Stomach (tissue), 9 donors: ENCODE data around the gene RSPRY1. TPM values are rescaled to one million over a fixed set of nuclear protein-coding genes. Genes with fewer than 3 reads are reported as not detected.

ENCODE experiments used
- DNase-seq, 2 donors: peaks; one replicate each; pipeline versions ENCODE4 v3.0.0 to v3.0.0-alpha.2; 2013 to 2019
- H3K27ac ChIP-seq, 5 donors: fragments of 200-600 bp in 4 of 5; sonication (generic) in 4 of 5; one replicate each; pipeline ENCODE4 v1.5.1; 2013 to 2019; ENCODE audit warnings: mild to moderate bottlenecking in 1 of 5, moderate library complexity in 1 of 5
- H3K27me3 ChIP-seq, 3 donors: fragments of 200-600 bp; sonication (generic); one replicate each; pipeline ENCODE4 v1.5.1; 2017 to 2019; ENCODE audit warnings: mixed run types in 1 of 3
- H3K36me3 ChIP-seq, 4 donors: fragments of 200-600 bp; sonication (generic); 1 replicate in 3 of 4; 2 replicates in 1 of 4; pipeline ENCODE4 v1.5.1; 2016 to 2019
- H3K4me1 ChIP-seq, 4 donors: fragments of 200-600 bp; sonication (generic); one replicate each; pipeline ENCODE4 v1.5.1; 2016 to 2019
- H3K4me3 ChIP-seq, 4 donors: fragments of 200-600 bp; sonication (generic) in 3 of 4; one replicate each; pipeline ENCODE4 v1.5.1; 2016 to 2019; ENCODE audit warnings: mild to moderate bottlenecking in 1 of 4
- H3K9me3 ChIP-seq, 4 donors: fragments of 200-600 bp; sonication (generic); one replicate each; pipeline ENCODE4 v1.5.1; 2016 to 2019
- EP300 ChIP-seq: sonication (generic); formaldehyde crosslinking; IDR thresholded peaks from one replicate; pipeline ENCODE4 v1.6.1; 2017; ENCODE audit warnings: antibody characterized with exemption
- POLR2A ChIP-seq, 4 donors: fragments of 450-650 bp; IDR thresholded peaks; one replicate each; pipeline ENCODE4 v1.6.1; 2016; ENCODE audit warnings: antibody characterized with exemption in 4 of 4, control low read depth in 2 of 4, mild to moderate bottlenecking in 1 of 4, moderate library complexity in 1 of 4
- POLR2AphosphoS5 ChIP-seq, 3 donors: sonication (generic); formaldehyde crosslinking; IDR thresholded peaks; one replicate each; pipeline ENCODE4 v1.6.1; 2016; ENCODE audit warnings: antibody characterized with exemption in 3 of 3
- WGBS, 5 donors: extraction: QIAGEN DNeasy Blood & Tissue Kit in 3 of 5; methylation state at CpG; one replicate each; pipeline versions ENCODE4 v1.1.5 to v1.1.7; 2013 to 2018; 5-methylcytosine and 5-hydroxymethylcytosine counted together
- intact Hi-C: fragments of 100-400 bp; cut with DNase I; formaldehyde crosslinking; loops from one replicate; pipeline ENCODE4 v1.15.1; 2023; ENCODE audit warnings: low total_unique reads
- polyA plus RNA-seq, 3 donors: library from polyadenylated mRNA; stranded (reverse); fragments of 200-250 nt; gene quantifications; one replicate each; pipeline ENCODE4 v1.2.3, GENCODE V29; 2013
- total RNA-seq, 5 donors: library from RNA; depleted of rRNA; stranded (reverse); fragments of >200 nt; gene quantifications; one replicate each; pipeline versions ENCODE4 v1.1.0 to v1.2.3, GENCODE V29; 2014 to 2016
- TF ChIP-seq, protein P1 (sequence below), 7 experiments: fragments of 450-650 bp in 4 of 7; fragments of 200-600 bp in 3 of 7; sonication (generic) in 3 of 7; IDR thresholded peaks; one replicate each; pipeline ENCODE4 v1.5.1; 2016 to 2019; ENCODE audit warnings: antibody characterized with exemption in 7 of 7, control low read depth in 2 of 7, mild to moderate bottlenecking in 1 of 7
- donor health status: healthy with polysubstance abuse.
- donor health status: Bipolar disorder and iron deficiency.
- donor health status: healthy.

Gene RSPRY1
- total and polyA plus RNA-seq, 8 donors = 5.5 to 110 (median 13.3) TPM

DNA sequence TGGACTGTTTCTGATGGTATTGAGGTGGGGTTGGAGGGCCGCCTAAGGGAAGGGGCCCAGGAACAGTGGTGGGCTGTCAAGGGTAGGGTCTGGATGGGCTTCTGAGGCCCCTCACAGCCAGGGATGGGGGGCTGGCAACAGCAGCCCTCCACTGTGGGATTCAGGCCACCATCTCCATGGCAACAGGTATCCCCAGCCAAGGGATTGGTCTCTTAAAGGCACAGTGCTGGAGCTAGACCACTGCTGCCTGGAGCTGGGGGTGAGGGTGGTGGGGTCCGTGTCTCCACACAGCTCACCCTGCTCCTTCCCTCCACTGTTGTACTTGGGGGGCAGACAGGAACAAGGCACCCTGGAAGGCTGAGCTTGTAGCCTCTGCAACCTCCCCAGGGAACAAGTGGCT lies 42.1 kb upstream of the RSPRY1 start:
- Histone ChIP-seq H3K27ac (no peak overlapping the region), H3K4me3 (no peak overlapping the region), H3K36me3 (peaks cover 0 to 5% (median 2%) of the 10 kb centered on the region in 4 donors), H3K9me3 (no peaks in the 10 kb centered on the region), H3K27me3 (no peaks in the 10 kb centered on the region), H3K4me1 (peaks cover 5 to 75% (median 28%) of the 10 kb centered on the region in 4 donors)
- DNase-seq = peak in 1 of 2 donors; percentile 6
- 84 to 94% (median 89%) methylated on average over 2 of the region's 2 CpGs for WGBS, 5 donors
- TF ChIP-seq POLR2AphosphoS5 (IDR thresholded peaks at IDR 0.05) = no peak
- TF ChIP-seq POLR2A (IDR thresholded peaks at IDR 0.05) = no peak
- TF ChIP-seq, protein P1, sequence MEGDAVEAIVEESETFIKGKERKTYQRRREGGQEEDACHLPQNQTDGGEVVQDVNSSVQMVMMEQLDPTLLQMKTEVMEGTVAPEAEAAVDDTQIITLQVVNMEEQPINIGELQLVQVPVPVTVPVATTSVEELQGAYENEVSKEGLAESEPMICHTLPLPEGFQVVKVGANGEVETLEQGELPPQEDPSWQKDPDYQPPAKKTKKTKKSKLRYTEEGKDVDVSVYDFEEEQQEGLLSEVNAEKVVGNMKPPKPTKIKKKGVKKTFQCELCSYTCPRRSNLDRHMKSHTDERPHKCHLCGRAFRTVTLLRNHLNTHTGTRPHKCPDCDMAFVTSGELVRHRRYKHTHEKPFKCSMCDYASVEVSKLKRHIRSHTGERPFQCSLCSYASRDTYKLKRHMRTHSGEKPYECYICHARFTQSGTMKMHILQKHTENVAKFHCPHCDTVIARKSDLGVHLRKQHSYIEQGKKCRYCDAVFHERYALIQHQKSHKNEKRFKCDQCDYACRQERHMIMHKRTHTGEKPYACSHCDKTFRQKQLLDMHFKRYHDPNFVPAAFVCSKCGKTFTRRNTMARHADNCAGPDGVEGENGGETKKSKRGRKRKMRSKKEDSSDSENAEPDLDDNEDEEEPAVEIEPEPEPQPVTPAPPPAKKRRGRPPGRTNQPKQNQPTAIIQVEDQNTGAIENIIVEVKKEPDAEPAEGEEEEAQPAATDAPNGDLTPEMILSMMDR (IDR thresholded peaks at IDR 0.05) = no peak
- no peak for TF ChIP-seq EP300
- intact Hi-C loops = no loop called here

DNA sequence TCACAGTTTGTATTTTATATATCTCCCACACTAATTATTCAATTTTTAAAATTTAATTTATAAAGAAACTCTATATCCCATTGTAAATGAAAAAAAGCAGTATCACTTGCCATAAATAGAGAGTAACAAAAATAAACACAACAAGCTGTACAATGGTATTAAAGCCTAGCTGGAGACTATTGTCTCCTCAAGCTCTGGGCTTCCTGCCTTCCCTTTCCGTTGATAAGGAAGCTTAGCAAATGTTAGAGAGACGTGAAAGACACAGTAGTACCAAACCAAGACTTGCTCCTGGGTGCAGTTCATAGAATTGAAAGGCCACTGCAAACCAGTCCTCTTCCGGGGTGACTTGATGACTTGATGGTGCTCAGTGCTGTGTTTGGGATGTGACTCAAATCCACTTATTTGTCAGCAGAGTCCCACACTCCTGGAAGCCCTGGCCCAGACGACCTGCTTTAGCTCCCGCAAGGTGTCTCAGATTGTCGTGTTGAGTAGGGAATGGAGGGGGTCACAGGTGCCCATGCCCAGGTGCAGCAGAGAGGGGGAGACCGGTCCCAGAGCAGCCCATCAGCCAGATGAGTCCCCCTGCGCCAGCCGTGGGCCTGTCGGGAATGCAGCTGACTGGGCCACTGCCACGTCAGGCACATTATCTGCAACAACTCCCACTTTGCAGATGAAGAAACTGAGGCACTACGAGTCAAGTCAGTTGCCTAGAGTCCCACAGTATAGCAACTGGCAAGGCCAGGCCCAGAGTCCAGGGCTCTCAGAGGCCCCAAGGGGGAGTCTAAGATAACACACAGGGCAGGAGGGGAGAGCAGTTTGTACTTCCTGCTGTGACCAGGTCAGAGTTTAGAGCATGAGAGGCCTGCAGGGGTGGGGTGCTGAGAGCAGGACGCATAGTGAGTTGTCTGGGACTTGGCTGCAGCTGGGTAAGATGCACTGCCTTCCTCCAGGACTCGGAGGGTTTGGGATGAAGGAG lies 40.8 kb upstream of the RSPRY1 start:
- 58 to 75% (median 69%) methylated on average over 7 to 14 of the region's 14 CpGs for WGBS, 5 donors
- Histone ChIP-seq H3K36me3 (peaks cover 0 to 14% (median 11%) of the 10 kb centered on the region in 4 donors), H3K9me3 (no peaks in the 10 kb centered on the region), H3K27ac (no peak overlapping the region), H3K27me3 (no peaks in the 10 kb centered on the region), H3K4me3 (no peak overlapping the region), H3K4me1 (peaks cover 5 to 66% (median 27%) of the 10 kb centered on the region in 4 donors)
- TF ChIP-seq, protein P1 (IDR thresholded peaks at IDR 0.05) = no peak
- TF ChIP-seq POLR2A (IDR thresholded peaks at IDR 0.05) = no peak
- DNase-seq = peak in 1 of 2 donors; percentile 13
- intact Hi-C loops = no loop called here

DNA sequence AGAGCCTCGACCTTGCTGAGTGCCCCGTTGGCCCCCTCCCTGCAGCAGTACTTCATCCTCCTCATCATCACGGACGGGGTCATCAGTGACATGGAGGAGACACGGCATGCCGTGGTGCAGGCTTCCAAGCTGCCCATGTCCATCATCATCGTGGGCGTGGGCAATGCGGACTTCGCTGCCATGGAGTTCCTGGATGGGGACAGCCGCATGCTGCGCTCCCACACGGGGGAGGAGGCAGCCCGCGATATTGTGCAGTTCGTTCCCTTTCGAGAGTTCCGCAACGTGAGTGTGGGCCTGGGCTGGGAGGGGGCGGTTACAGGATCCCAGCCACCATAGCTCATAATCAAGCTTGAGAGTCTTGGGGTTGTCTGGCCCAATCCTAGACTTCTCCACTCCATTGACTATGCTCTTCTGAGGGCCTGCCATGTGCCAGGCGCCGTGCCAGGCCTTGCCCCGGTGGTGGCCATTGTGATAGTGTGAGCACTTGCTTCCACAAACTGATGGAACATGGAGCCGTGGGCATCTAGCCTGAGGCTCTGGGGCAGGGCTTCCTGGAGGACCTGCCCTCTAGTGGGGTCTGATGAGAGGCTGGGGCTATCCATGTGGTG lies 40.0 kb upstream of the RSPRY1 start:
- H3K27me3 ChIP-seq = no peaks in the 10 kb centered on the region
- H3K4me1 ChIP-seq = peaks cover 5 to 58% (median 21%) of the 10 kb centered on the region in 4 donors
- DNase-seq = no peak
- 87 to 92% (median 91%) methylated on average over 24 of the region's 24 CpGs for WGBS, 5 donors
- no peak overlapping the region for H3K4me3 ChIP-seq
- TF ChIP-seq POLR2AphosphoS5 (IDR thresholded peaks at IDR 0.05) = no peak
- TF ChIP-seq, protein P1 (IDR thresholded peaks at IDR 0.05) = no peak
- no peak for TF ChIP-seq EP300
- no peak for TF ChIP-seq POLR2A (IDR thresholded peaks at IDR 0.05)
- H3K27ac ChIP-seq = no peak overlapping the region
- no peaks in the 10 kb centered on the region for H3K9me3 ChIP-seq
- H3K36me3 ChIP-seq = peaks cover 0 to 14% (median 11%) of the 10 kb centered on the region in 4 donors
- intact Hi-C loops = no loop called here

DNA sequence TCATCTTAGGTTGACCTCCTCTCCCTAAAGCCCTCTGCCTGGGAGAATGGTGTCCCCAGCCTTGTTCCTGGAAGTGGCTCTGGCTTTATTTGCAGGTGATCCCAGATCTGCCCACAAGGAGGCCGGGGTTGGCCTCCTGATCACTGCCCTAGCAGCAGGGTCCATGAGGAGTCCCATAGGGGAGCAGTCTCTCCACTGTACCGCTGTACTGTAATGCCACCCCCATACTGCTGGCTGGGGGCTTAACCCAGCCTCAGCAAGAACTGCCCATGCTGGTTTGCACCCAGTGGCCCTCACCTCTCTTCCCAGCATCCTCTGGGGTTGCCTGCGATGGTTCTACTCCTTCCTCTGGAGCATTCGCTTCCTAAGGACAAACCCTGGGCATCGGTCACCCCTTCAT lies 39.4 kb upstream of the RSPRY1 start:
- Histone ChIP-seq H3K27ac (no peak overlapping the region), H3K4me1 (peaks cover 5 to 52% (median 20%) of the 10 kb centered on the region in 4 donors), H3K36me3 (peaks cover 0 to 16% (median 14%) of the 10 kb centered on the region in 4 donors), H3K27me3 (no peaks in the 10 kb centered on the region), H3K4me3 (no peak overlapping the region), H3K9me3 (no peaks in the 10 kb centered on the region)
- intact Hi-C loops = no loop called here
- 92 to 96% (median 93%) methylated on average over 4 to 5 of the region's 5 CpGs for WGBS, 5 donors
- DNase-seq = no peak
- TF ChIP-seq POLR2A (IDR thresholded peaks at IDR 0.05) = no peak
- no peak for TF ChIP-seq EP300
